ENCODE data around the gene FAM47C. TPM values are rescaled to one million over a fixed set of nuclear protein-coding genes. Genes with fewer than 3 reads are reported as not detected.

Gene FAM47C
- total RNA-seq, 6 donors from 2014 or later, result not detected

DNA sequence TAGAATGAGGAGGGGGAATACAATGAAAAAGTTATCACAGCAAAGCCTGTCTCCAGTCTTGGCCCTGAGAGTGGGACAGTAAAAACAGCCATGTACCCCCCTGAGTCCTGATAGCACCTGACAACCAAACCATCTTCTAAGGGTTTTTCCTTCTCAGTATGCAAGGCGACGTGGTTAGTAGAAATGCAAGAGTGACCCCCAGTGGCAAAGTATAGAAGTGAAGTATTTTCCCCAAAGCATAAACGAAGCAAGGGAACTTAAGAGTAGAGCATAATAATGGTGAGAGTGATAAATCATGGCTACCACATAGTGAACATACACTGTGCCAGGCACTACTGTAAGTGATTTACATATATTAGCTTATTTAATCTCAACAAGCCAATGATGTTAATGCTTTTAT is 52.8 kb downstream of the FAM47C start:
- Histone ChIP-seq H3K27me3 (peaks cover 0 to 2% (median 0%) of the 10 kb centered on the region in 4 donors), H3K36me3 (no peaks in the 10 kb centered on the region), H3K27ac (no peak overlapping the region), H3K9me3 (no peaks in the 10 kb centered on the region), H3K4me3 (no peak overlapping the region), H3K4me1 (no peaks in the 10 kb centered on the region)
- ATAC-seq (ENCODE audit: low FRiP score in 2 of 2) (no peak), DNase-seq (no peak)
- 0 to 5% methylated on average over 3 of the region's 3 CpGs for WGBS, 2 donors
- TF ChIP-seq POLR2AphosphoS5 (IDR thresholded peaks at IDR 0.05) (no peak), POLR2A (IDR thresholded peaks at IDR 0.05) (no peak), CTCF (IDR thresholded peaks at IDR 0.05) (peak in 4 of 6 experiments; percentile 23 to 45 (median 39)), EP300 (IDR thresholded peaks at IDR 0.05) (no peak)
